Stimulated activated CD8-positive, alpha-beta memory T cell treated with anti-CD3 and anti-CD28 coated beads, Interleukin-15, amount 100 ng/mL, for 1 hour (primary cell): ENCODE results near the gene LDLRAD4.
"Not testable (repeated sequence)": the region's sequence is repeated elsewhere in the genome, so short reads cannot be mapped to it uniquely, and the experiment has no call there.

Experiments
- DNase-seq: peaks from one replicate; pipeline ENCODE4 v3.0.0-alpha.2; 2020; ENCODE audit warnings: low read depth

Gene LDLRAD4

GRCh38 chr18:13638719-13639595 lies 420.4 kb downstream of the LDLRAD4 start:
- DNase-seq = no peak

GRCh38 chr18:13640266-13640860 lies 421.8 kb downstream of the LDLRAD4 start:
- DNase-seq = no peak

- DNase-seq = no peak
Measured at GRCh38 chr18:13641551-13642439, 423.2 kb downstream of the LDLRAD4 start.

GRCh38 chr18:13642440-13642827 lies 423.9 kb downstream of the LDLRAD4 start:
- DNase-seq = no peak

GRCh38 chr18:13643261-13643751 lies 424.7 kb downstream of the LDLRAD4 start:
- no peak for DNase-seq

- no peak for DNase-seq
Measured at GRCh38 chr18:13645093-13645492, 426.5 kb downstream of the LDLRAD4 start.

- no peak for DNase-seq
Measured at GRCh38 chr18:13646633-13647032, 428.1 kb downstream of the LDLRAD4 start.

- no peak for DNase-seq
Measured at GRCh38 chr18:13647761-13648160, 429.2 kb downstream of the LDLRAD4 start.

GRCh38 chr18:13649397-13650390 lies 431.1 kb downstream of the LDLRAD4 start:
- no peak for DNase-seq

GRCh38 chr18:13653746-13654433 lies 435.3 kb downstream of the LDLRAD4 start:
- DNase-seq = no peak

GRCh38 chr18:13657974-13658373 lies 439.4 kb downstream of the LDLRAD4 start:
- no peak for DNase-seq

GRCh38 chr18:13658436-13659204 lies 440.1 kb downstream of the LDLRAD4 start:
- no peak for DNase-seq

- no peak for DNase-seq
Measured at GRCh38 chr18:13660510-13660909, 441.9 kb downstream of the LDLRAD4 start.

- no peak for DNase-seq
Measured at GRCh38 chr18:13661051-13661778, 442.7 kb downstream of the LDLRAD4 start.

GRCh38 chr18:13661779-13662256 lies 443.3 kb downstream of the LDLRAD4 start:
- DNase-seq = no peak

GRCh38 chr18:13672657-13673056 lies 454.1 kb downstream of the LDLRAD4 start:
- no peak for DNase-seq

GRCh38 chr18:13676471-13676870 lies 457.9 kb downstream of the LDLRAD4 start:
- DNase-seq = no peak

- not testable (repeated sequence) for DNase-seq
Measured at GRCh38 chr18:13677350-13677749, 458.8 kb downstream of the LDLRAD4 start.

- no peak for DNase-seq
Measured at GRCh38 chr18:13680612-13681011, 462.1 kb downstream of the LDLRAD4 start.
